GM12878 (cell line): Measurements from ENCODE around the gene POMP.

Experiments
- ATF2 ChIP-seq: IDR thresholded peaks from 2 replicates; pipeline ENCODE4 v1.6.1; 2012; ENCODE audit warnings: low read length, inconsistent platforms
- CTCF ChIP-seq, 3 experiments: IDR thresholded peaks in 2 of 3; conservative IDR thresholded peaks in 1 of 3; 2 replicates each; pipeline ENCODE4 v1.5.1; 2011; ENCODE audit warnings: low read depth in 3 of 3, low read length in 3 of 3, mild to moderate bottlenecking in 3 of 3, control low read depth in 2 of 3, moderate library complexity in 2 of 3, inconsistent platforms in 1 of 3, mixed read lengths in 1 of 3; ENCODE audit not compliant: control insufficient read depth in 2 of 3, insufficient read depth in 1 of 3; ENCODE audit errors: extremely low read depth in 1 of 3
- EED ChIP-seq: sonication (generic); IDR thresholded peaks from 2 replicates; pipeline ENCODE4 v1.6.1; 2016; ENCODE audit warnings: antibody characterized with exemption, low read depth
- ETV6 ChIP-seq, 2 experiments: fragments of 450-650 bp in 1 of 2; IDR thresholded peaks in 1 of 2; conservative IDR thresholded peaks in 1 of 2; 2 replicates each; pipeline ENCODE4 v1.6.1; 2014; ENCODE audit warnings: antibody characterized with exemption in 1 of 2, borderline replicate concordance in 1 of 2, low read depth in 1 of 2, mild to moderate bottlenecking in 1 of 2, moderate library complexity in 1 of 2
- KDM1A ChIP-seq: fragments of 200-600 bp; sonication (generic); IDR thresholded peaks from 2 replicates; pipeline ENCODE4 v1.6.1; 2016; ENCODE audit warnings: borderline replicate concordance
- RCOR1 ChIP-seq: conservative IDR thresholded peaks from 2 replicates; pipeline ENCODE4 v1.6.1; 2012; ENCODE audit warnings: low read depth, low read length, improper control_type of control experiment
- RELB ChIP-seq: fragments of 450-650 bp; IDR thresholded peaks from 2 replicates; pipeline ENCODE4 v1.6.1; 2017; ENCODE audit warnings: low read depth, mild to moderate bottlenecking, moderate library complexity
- SMC3 ChIP-seq: IDR thresholded peaks from 2 replicates; pipeline ENCODE4 v1.6.1; 2011; ENCODE audit warnings: low read length, improper control_type of control experiment, borderline replicate concordance
- YY1 ChIP-seq: IDR thresholded peaks from 2 replicates; pipeline ENCODE4 v1.6.1; 2011; ENCODE audit warnings: low read depth, mild to moderate bottlenecking, low read length

- TF ChIP-seq YY1 (no peak), RCOR1 (no peak), CTCF (IDR thresholded peaks at IDR 0.05 in 2 of 3, conservative IDR thresholded peaks at IDR 0.05 in 1 of 3; ENCODE audit: control insufficient read depth in 2 of 3, extremely low read depth in 1 of 3, insufficient read depth in 1 of 3, low read depth in 3 of 3, low read length in 3 of 3) (no peak), ETV6 (conservative IDR thresholded peaks at IDR 0.05 in 1 of 2, IDR thresholded peaks at IDR 0.05 in 1 of 2; ENCODE audit: borderline replicate concordance in 1 of 2, low read depth in 1 of 2) (no peak), EED (no peak), KDM1A (no peak), SMC3 (no peak), ATF2 (no peak), RELB (no peak)
Observed at GRCh38 chr13:28685114-28685513, 26.2 kb downstream of the POMP start.
